Right lobe of liver (tissue), 4 donors: Measurements from ENCODE around the gene PDP2.

Experiments used
- POLR2A ChIP-seq: fragments of 450-650 bp; IDR thresholded peaks from one replicate; pipeline ENCODE4 v1.6.1; 2017; ENCODE audit warnings: antibody characterized with exemption, mild to moderate bottlenecking
- TF ChIP-seq, protein P1 (sequence below), 4 donors: fragments of 200-600 bp in 3 of 4; fragments of 450-650 bp in 1 of 4; IDR thresholded peaks; one replicate each; pipeline versions ENCODE4 v1.5.1 to v1.8.0; 2016 to 2022; ENCODE audit warnings: antibody characterized with exemption in 4 of 4, mild to moderate bottlenecking in 2 of 4
- donor health status: DM: no; HTN: no; CAD: no.
- donor health status: DM: no; HTN: no; CAD: no.
- donor health status: DM: no; HTN: yes; CAD: no.

DNA sequence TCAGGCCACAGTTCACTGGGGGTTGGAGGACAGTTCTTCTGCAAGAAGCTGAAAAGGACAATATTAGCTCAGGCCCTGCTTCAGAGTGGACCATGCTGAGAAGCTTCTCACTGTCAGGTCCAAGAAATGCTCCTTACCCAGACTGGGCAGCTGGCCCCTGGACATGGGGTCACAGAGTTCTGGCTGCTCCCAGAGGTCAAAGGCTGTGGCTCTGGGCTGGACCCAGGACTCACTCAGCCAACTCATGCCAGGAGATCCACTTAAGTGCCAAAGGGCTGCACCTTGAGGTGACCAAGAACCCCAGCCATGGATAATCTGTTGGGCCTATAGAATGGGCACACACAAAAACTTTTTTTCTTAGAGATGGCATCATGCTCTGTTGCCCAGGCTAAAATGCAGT is 59.1 kb downstream of the PDP2 start:
- TF ChIP-seq, protein P1, sequence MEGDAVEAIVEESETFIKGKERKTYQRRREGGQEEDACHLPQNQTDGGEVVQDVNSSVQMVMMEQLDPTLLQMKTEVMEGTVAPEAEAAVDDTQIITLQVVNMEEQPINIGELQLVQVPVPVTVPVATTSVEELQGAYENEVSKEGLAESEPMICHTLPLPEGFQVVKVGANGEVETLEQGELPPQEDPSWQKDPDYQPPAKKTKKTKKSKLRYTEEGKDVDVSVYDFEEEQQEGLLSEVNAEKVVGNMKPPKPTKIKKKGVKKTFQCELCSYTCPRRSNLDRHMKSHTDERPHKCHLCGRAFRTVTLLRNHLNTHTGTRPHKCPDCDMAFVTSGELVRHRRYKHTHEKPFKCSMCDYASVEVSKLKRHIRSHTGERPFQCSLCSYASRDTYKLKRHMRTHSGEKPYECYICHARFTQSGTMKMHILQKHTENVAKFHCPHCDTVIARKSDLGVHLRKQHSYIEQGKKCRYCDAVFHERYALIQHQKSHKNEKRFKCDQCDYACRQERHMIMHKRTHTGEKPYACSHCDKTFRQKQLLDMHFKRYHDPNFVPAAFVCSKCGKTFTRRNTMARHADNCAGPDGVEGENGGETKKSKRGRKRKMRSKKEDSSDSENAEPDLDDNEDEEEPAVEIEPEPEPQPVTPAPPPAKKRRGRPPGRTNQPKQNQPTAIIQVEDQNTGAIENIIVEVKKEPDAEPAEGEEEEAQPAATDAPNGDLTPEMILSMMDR (IDR thresholded peaks at IDR 0.05) = no peak
- TF ChIP-seq POLR2A = no peak
